ENCODE measurements around the gene SFT2D1. TPM values are rescaled to one million over a fixed set of nuclear protein-coding genes. Genes with fewer than 3 reads are reported as not detected.
"Not testable (repeated sequence)": the region's sequence is repeated elsewhere in the genome, so short reads cannot be mapped to it uniquely, and the experiment has no call there.

SFT2D1 gene
- 173 TPM for polyA plus RNA-seq (2012; ENCODE audit: missing spikeins)

DNA sequence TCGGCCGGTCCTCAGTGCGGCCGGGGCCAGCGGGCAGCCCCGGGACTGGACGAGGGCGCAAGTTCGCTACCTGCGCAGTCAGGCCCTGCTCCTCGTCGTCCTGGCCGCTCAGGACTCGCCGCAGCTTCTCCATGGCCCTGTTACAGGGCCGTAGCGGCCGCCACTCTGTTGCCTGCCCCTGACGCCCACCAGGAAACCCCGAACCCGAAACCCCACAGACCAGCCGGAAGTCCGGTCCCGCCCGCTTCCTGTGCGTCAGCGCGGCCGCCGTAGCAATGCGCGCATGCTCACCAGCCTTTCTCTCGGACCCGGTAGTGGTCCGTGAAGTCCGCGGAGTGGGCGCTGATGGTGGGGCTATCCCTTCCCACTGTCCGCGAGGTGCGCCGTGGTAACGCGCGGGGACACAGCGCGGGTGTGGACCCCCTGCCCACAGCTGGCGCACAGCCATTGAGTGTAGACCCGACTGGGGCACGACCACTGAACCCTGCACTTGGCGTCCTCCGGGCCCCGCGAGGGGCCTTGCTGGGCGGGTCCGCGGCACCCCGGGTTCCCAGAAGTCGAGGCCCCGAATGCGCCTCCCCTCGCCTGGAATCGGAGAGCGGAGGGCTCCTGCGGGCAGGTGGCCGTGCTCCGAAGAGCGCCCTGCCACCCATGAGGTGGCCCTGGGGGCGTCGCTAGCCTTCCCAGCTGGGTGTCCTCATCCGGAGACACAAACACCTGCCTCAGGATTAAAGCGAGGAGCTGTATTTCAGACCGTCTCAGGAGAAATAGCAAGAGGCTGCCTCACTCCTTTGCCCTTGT, at the start of gene SFT2D1:
TSS of gene SFT2D1 (minus strand) at position 197 of the 801 bp plus-strand sequence. CDS start at position 133, 64 bp downstream.
- FAIRE-seq (peak; percentile 96), DNase-seq (ENCODE audit: insufficient read length) (peak; percentile 87)
- TF ChIP-seq POLR2A (IDR thresholded peaks at IDR 0.05; ENCODE audit: low read depth, low read length) (peak; percentile 95), TAF1 (IDR thresholded peaks at IDR 0.05; ENCODE audit: borderline replicate concordance, low read depth, low read length) (peak; percentile 81), POLR2AphosphoS5 (IDR thresholded peaks at IDR 0.05; ENCODE audit: low read depth, low read length) (peak; percentile 96)

DNA sequence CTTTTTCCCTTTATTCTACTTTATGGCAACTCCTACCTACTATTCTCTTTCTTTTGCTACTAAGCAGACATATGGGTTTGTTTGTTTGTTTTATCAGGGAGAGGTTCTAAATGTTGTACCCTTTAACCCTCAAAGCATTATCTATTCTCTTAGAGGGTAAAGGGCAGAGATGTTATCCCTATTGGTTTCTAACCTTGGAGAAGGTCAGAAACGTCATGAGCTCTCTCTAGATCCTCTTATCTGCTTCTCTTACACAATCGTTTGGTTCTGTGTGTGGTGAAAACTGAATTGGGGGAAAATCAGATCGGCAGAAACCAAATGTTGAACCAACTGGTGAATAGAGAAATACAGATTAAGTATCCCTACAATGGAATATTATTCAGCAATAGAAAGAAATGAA, 46.8 kb upstream of the SFT2D1 start:
- TF ChIP-seq POLR2A (IDR thresholded peaks at IDR 0.05; ENCODE audit: low read depth, low read length): no peak
- no peak for TF ChIP-seq TAF1 (IDR thresholded peaks at IDR 0.05; ENCODE audit: borderline replicate concordance, low read depth, low read length)
- TF ChIP-seq POLR2AphosphoS5 (IDR thresholded peaks at IDR 0.05; ENCODE audit: low read depth, low read length): no peak
- no peak for FAIRE-seq
- DNase-seq (ENCODE audit: insufficient read length): no peak

- FAIRE-seq (no peak), DNase-seq (ENCODE audit: insufficient read length) (no peak)
- TF ChIP-seq TAF1 (IDR thresholded peaks at IDR 0.05; ENCODE audit: borderline replicate concordance, low read depth, low read length) (no peak), POLR2AphosphoS5 (IDR thresholded peaks at IDR 0.05; ENCODE audit: low read depth, low read length) (no peak), POLR2A (IDR thresholded peaks at IDR 0.05; ENCODE audit: low read depth, low read length) (no peak)
These were observed 46.1 kb upstream of the SFT2D1 start for GRCh38 chr6:166388290-166389004.

DNA sequence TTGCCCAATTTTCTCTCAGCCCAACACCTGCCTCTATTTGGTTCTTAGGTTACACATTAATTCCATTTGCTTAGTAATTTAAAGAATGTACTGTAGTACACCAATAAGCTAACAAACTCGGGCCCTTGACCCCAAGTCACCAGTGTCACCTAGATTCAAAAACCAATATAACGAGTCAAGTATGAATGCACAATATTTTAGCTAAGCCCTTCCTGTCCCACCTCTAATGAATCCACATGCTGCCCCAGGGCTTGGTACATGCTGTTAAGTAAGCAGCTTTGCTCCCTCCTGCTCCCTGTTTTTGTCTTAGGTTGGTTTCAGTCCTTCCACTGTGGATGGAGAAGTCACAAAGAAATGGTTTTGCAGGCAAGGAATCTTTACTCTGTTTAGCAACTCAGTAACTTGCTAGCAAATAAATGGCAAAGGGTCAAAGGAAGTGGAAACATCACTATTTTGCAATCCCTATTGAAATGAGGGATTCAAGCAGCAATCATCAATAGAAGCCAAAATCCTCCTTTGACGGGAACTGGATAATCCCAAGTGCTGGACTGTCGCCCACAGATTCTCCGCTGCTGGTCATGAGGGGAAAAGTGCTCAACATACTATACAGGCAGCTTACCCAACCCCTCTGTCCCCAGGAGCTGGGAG, 45.4 kb upstream of the SFT2D1 start:
- FAIRE-seq (no peak), DNase-seq (ENCODE audit: insufficient read length) (no peak)
- TF ChIP-seq POLR2A (IDR thresholded peaks at IDR 0.05; ENCODE audit: low read depth, low read length): no peak
- TF ChIP-seq TAF1 (IDR thresholded peaks at IDR 0.05; ENCODE audit: borderline replicate concordance, low read depth, low read length): no peak
- no peak for TF ChIP-seq POLR2AphosphoS5 (IDR thresholded peaks at IDR 0.05; ENCODE audit: low read depth, low read length)

DNA sequence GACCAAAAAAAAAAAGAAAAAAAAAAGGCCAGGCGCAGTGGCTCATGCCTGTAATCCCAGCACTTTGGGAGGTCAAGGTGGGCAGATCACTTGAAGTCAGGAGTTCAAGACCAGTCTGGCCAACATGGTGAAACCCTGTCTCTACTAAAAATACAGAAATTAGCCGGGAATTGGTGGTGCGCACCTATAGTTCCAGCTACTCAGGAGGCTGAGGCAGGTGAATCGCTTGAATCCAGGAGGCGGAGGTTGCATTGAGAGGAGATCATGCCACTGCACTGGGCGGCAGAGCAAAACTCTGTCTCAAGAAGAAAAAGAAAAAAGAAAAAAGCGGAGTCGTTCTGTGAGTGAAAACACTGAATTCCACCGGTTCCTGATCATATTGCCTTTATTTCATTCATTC, 44.8 kb upstream of the SFT2D1 start:
- not testable (repeated sequence) for DNase-seq (ENCODE audit: insufficient read length); FAIRE-seq

GRCh38 chr6:166386111-166386510, 43.8 kb upstream of the SFT2D1 start:
- DNase-seq (ENCODE audit: insufficient read length) (no peak), FAIRE-seq (no peak)
- TF ChIP-seq TAF1 (IDR thresholded peaks at IDR 0.05; ENCODE audit: borderline replicate concordance, low read depth, low read length) (no peak), POLR2A (IDR thresholded peaks at IDR 0.05; ENCODE audit: low read depth, low read length) (no peak), POLR2AphosphoS5 (IDR thresholded peaks at IDR 0.05; ENCODE audit: low read depth, low read length) (no peak)

GRCh38 chr6:166383802-166384363, 41.5 kb upstream of the SFT2D1 start:
- DNase-seq (ENCODE audit: insufficient read length): not testable (repeated sequence)
- peak; percentile 54 for FAIRE-seq

- peak; percentile 99 for FAIRE-seq
- TF ChIP-seq TAF1 (IDR thresholded peaks at IDR 0.05; ENCODE audit: borderline replicate concordance, low read depth, low read length) (peak; percentile 33; the same call in 1 of the 2 replicates), POLR2AphosphoS5 (IDR thresholded peaks at IDR 0.05; ENCODE audit: low read depth, low read length) (peak; percentile 69), POLR2A (IDR thresholded peaks at IDR 0.05; ENCODE audit: low read depth, low read length) (peak; percentile 81; the same call in 1 of the 2 replicates)
- peak; percentile 92 for DNase-seq (ENCODE audit: insufficient read length)
These were observed 40.8 kb upstream of the SFT2D1 start, which contains the start of gene MPC1 for GRCh38 chr6:166382933-166383801. Gene MPC1, minus strand, starts transcription at chr6:166382940. Its CDS starts 64 bp downstream, at chr6:166382876.

GRCh38 chr6:166382500-166382932, 40.2 kb upstream of the SFT2D1 start:
- peak; percentile 76; the same call in 1 of the 2 replicates for TF ChIP-seq POLR2AphosphoS5 (IDR thresholded peaks at IDR 0.05; ENCODE audit: low read depth, low read length)
- peak; percentile 80; the same call in 1 of the 2 replicates for TF ChIP-seq POLR2A (IDR thresholded peaks at IDR 0.05; ENCODE audit: low read depth, low read length)
- peak; percentile 73 for TF ChIP-seq TAF1 (IDR thresholded peaks at IDR 0.05; ENCODE audit: borderline replicate concordance, low read depth, low read length)
- no peak for DNase-seq (ENCODE audit: insufficient read length)
- FAIRE-seq: no peak

DNA sequence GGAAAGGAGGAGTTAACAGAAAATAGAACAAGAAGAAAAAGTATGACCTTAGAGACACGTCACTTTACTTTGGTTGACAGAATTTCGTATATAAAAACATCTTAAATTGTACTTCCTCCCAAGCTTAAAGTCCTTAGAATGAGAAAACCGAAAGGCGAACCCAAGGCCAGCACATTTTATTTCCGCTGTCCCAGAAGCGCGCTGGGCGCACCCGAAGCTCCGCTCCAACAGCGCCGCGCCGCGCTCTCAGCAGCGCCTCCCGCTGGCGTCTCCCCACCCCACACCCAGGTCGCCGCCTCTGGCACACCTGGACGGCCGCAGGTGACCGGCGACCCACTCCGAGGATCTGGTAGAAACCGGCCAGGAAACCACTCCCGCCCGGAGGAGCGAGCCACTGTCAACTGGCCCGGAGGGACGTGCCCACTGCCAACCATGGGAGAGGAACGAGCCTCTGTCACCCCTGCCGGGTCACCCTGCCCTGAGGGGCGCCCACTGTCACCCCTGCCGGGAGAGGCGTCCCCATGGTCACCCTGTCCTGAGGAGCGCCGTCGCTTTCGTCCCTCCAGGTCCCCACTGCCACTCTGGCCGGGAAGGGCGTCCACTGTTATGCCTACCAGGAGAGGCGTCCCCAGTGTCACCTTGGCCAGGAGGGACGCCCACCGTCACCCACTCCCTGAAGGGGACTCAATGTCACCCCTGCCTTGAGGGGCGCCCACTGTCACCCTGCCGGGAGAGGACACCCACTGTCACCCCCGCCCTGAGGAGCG, 39.6 kb upstream of the SFT2D1 start:
- FAIRE-seq: peak; percentile 70
- DNase-seq (ENCODE audit: insufficient read length): peak; percentile 59
- TF ChIP-seq POLR2AphosphoS5 (IDR thresholded peaks at IDR 0.05; ENCODE audit: low read depth, low read length): no peak
- peak; percentile 48; the same call in 1 of the 2 replicates for TF ChIP-seq POLR2A (IDR thresholded peaks at IDR 0.05; ENCODE audit: low read depth, low read length)

All from GM12892 (cell line).